Measurements from ENCODE around the gene CDK19.

DNA sequence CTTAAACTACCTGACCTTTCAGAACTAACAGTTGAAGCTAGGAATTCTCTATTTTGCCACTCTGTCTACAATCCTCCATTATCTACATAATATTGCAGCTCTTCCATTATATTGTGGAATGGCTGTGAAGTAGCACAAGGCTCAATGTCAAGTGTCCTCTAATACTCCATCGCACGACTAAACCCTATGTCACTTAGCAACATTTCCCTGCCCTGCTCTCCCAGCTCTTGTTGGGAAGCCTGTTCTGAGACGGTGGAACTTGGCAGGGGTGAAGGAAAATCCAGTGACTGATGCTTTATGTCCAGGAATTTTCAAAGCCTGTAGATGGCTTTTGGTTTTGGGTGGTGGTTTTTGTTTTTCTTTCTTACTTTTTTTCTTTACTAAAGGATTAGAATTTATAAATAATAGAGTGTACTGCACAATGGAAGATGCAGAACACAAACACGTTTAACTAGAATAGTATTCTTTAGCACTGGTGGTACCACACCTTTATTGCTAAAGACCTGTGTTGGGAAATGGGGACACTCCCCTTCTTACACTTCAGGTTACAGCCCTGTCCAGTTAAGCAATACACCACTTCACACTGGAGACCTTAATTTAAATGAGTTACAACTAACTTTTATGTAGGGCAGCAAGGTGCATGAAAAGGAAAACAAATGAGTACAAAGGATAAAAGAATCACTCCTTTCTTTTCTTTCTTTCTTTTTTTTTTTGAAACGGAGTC is 38.6 kb upstream of the CDK19 start:
- TF ChIP-seq E4F1 (CRISPR knock-in tag; IDR thresholded peaks at IDR 0.05; ENCODE audit: borderline replicate concordance) (no peak), WHSC1 (IDR thresholded peaks at IDR 0.05; ENCODE audit: low read length) (no peak), CTCF (IDR thresholded peaks at IDR 0.05 in 2 of 3, conservative IDR thresholded peaks at IDR 0.05 in 1 of 3; ENCODE audit: insufficient read depth in 2 of 3, low read depth in 1 of 3, low read length in 3 of 3) (no peak), MEIS2 (IDR thresholded peaks at IDR 0.05; ENCODE audit: partially characterized antibody) (no peak), NBN (IDR thresholded peaks at IDR 0.05; ENCODE audit: low read depth) (no peak), FOXP4 (CRISPR knock-in tag; IDR thresholded peaks at IDR 0.05; ENCODE audit: borderline replicate concordance) (no peak)

Measured in K562 (cell line).